GM12878 (cell line): ENCODE data around the gene FERMT2. TPM values are rescaled to one million over a fixed set of nuclear protein-coding genes. Genes with fewer than 3 reads are reported as not detected.

Source experiments
- NFIC ChIP-seq: IDR thresholded peaks from 2 replicates; pipeline ENCODE4 v1.6.1; 2012; ENCODE audit warnings: low read depth, mild to moderate bottlenecking, inconsistent platforms, low read length, moderate library complexity
- polyA plus RNA-seq, 11 experiments: library from polyadenylated mRNA; depleted of rRNA in 4 of 11; unstranded in 6 of 11; stranded (reverse) in 5 of 11; fragments of >200 nt; fragmentation: Nextera tagmentation in 4 of 11; fragmentation: Illumina TruSeq in 1 of 11; extraction: Ambion mirVana in 4 of 11; extraction: Trizol in 1 of 11; gene quantifications; 1 replicate in 1 of 11; 2 replicates in 10 of 11; pipeline versions ENCODE4 v1.2.1 to v1.2.3, GENCODE V29; 2011 to 2016; ENCODE audit warnings: inconsistent platforms in 2 of 11, missing spikeins in 2 of 11, low read depth in 1 of 11
- total RNA-seq, 4 experiments: library from RNA; depleted of rRNA in 3 of 4; stranded (reverse); fragments of >200 nt in 3 of 4; fragmentation: Illumina TruSeq in 1 of 4; extraction: Trizol in 1 of 4; gene quantifications; 2 replicates each; pipeline versions ENCODE4 v1.2.1 to v1.2.3, GENCODE V29; 2013 to 2021
- TF ChIP-seq, protein P1 (sequence below): fragments of 450-650 bp; IDR thresholded peaks from 2 replicates; pipeline ENCODE4 v1.6.1; 2017; ENCODE audit warnings: mild to moderate bottlenecking, moderate library complexity
- TF ChIP-seq, protein P2 (sequence below): IDR thresholded peaks from 2 replicates; pipeline ENCODE4 v1.6.1; 2011; ENCODE audit warnings: mild to moderate bottlenecking, low read depth, low read length, moderate library complexity; ENCODE audit not compliant: insufficient replicate concordance
- TF ChIP-seq, protein P3 (sequence below): fragments of 150-350 bp; IDR thresholded peaks from 2 replicates; pipeline ENCODE4 v1.6.1; 2016; ENCODE audit warnings: low read depth, low read length

The FERMT2 gene
- total and polyA plus RNA-seq, 10 of the 15 experiments (the other 5 are each of a cell fraction or from before 2014, with no cell fraction given), result 4.9 to 35.5 (median 19.5) TPM

DNA sequence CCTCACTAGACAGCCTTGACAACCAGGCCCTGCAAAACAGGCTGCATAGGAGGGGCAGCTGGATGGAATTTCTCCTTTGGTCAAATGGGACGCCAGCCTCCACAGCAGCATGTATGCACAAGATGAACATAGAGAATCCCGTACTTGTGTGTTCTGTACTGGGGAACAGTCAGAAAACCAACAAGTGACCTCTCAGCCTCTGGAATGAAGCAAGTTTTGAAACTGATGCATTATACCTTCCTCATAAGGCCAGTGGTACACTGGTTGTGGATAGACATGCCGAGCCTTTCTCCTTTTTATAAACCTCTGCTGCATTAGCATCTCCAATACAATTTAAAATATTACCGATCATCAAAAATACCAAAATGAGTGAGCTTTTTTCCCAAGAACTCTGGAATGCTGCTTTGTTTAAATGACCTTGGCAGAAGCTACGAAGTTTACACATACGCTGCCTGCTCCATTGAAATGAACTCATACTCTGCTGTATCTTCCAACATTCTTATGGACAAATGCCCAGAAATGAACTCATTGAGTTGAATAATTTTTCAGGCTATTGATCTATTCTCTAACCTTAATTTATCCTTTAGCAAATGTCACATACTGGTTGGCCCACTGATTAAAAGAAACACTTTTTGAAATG, 47.6 kb upstream of the FERMT2 start (continued):
- no peak for TF ChIP-seq NFIC
- TF ChIP-seq, protein P1, sequence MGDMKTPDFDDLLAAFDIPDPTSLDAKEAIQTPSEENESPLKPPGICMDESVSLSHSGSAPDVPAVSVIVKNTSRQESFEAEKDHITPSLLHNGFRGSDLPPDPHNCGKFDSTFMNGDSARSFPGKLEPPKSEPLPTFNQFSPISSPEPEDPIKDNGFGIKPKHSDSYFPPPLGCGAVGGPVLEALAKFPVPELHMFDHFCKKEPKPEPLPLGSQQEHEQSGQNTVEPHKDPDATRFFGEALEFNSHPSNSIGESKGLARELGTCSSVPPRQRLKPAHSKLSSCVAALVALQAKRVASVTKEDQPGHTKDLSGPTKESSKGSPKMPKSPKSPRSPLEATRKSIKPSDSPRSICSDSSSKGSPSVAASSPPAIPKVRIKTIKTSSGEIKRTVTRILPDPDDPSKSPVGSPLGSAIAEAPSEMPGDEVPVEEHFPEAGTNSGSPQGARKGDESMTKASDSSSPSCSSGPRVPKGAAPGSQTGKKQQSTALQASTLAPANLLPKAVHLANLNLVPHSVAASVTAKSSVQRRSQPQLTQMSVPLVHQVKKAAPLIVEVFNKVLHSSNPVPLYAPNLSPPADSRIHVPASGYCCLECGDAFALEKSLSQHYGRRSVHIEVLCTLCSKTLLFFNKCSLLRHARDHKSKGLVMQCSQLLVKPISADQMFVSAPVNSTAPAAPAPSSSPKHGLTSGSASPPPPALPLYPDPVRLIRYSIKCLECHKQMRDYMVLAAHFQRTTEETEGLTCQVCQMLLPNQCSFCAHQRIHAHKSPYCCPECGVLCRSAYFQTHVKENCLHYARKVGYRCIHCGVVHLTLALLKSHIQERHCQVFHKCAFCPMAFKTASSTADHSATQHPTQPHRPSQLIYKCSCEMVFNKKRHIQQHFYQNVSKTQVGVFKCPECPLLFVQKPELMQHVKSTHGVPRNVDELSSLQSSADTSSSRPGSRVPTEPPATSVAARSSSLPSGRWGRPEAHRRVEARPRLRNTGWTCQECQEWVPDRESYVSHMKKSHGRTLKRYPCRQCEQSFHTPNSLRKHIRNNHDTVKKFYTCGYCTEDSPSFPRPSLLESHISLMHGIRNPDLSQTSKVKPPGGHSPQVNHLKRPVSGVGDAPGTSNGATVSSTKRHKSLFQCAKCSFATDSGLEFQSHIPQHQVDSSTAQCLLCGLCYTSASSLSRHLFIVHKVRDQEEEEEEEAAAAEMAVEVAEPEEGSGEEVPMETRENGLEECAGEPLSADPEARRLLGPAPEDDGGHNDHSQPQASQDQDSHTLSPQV, result no peak
- TF ChIP-seq, protein P2, sequence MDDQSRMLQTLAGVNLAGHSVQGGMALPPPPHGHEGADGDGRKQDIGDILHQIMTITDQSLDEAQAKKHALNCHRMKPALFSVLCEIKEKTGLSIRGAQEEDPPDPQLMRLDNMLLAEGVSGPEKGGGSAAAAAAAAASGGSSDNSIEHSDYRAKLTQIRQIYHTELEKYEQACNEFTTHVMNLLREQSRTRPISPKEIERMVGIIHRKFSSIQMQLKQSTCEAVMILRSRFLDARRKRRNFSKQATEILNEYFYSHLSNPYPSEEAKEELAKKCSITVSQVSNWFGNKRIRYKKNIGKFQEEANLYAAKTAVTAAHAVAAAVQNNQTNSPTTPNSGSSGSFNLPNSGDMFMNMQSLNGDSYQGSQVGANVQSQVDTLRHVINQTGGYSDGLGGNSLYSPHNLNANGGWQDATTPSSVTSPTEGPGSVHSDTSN, result no peak
- TF ChIP-seq, protein P3, sequence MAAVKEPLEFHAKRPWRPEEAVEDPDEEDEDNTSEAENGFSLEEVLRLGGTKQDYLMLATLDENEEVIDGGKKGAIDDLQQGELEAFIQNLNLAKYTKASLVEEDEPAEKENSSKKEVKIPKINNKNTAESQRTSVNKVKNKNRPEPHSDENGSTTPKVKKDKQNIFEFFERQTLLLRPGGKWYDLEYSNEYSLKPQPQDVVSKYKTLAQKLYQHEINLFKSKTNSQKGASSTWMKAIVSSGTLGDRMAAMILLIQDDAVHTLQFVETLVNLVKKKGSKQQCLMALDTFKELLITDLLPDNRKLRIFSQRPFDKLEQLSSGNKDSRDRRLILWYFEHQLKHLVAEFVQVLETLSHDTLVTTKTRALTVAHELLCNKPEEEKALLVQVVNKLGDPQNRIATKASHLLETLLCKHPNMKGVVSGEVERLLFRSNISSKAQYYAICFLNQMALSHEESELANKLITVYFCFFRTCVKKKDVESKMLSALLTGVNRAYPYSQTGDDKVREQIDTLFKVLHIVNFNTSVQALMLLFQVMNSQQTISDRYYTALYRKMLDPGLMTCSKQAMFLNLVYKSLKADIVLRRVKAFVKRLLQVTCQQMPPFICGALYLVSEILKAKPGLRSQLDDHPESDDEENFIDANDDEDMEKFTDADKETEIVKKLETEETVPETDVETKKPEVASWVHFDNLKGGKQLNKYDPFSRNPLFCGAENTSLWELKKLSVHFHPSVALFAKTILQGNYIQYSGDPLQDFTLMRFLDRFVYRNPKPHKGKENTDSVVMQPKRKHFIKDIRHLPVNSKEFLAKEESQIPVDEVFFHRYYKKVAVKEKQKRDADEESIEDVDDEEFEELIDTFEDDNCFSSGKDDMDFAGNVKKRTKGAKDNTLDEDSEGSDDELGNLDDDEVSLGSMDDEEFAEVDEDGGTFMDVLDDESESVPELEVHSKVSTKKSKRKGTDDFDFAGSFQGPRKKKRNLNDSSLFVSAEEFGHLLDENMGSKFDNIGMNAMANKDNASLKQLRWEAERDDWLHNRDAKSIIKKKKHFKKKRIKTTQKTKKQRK, result no peak
- TF ChIP-seq, all 136 proteins: peak for 0
